HG03354 (cell line): ENCODE measurements around the gene SAPCD2.
A peak's percentile ranks its signal among the peaks of the same experiment; 100 is the strongest.
"Not testable (repeated sequence)": the region's sequence is repeated elsewhere in the genome, so short reads cannot be mapped to it uniquely, and the experiment has no call there.

Experiments
- ATAC-seq: cut with Tn5 transposase; IDR thresholded peaks from one replicate; pipeline ENCODE4 v1.9.1; 2021; ENCODE audit warnings: mild to moderate bottlenecking; ENCODE audit not compliant: unreplicated experiment, poor library complexity, severe bottlenecking

SAPCD2 gene

GRCh38 chr9:137067860-137068538 lies 2.4 kb downstream of the SAPCD2 start:
- peak; percentile 41 for ATAC-seq

GRCh38 chr9:137066096-137066861 lies 4.1 kb downstream of the SAPCD2 start:
- ATAC-seq, result no peak

GRCh38 chr9:137065336-137065967 lies 4.9 kb downstream of the SAPCD2 start:
- ATAC-seq, result no peak

- ATAC-seq, result no peak
These were observed 5.5 kb downstream of the SAPCD2 start for GRCh38 chr9:137064880-137065164.

GRCh38 chr9:137064027-137064879 lies 6.1 kb downstream of the SAPCD2 start:
- no peak for ATAC-seq

- ATAC-seq, result no peak
These were observed 6.9 kb downstream of the SAPCD2 start for GRCh38 chr9:137063311-137064026.

GRCh38 chr9:137062798-137063197 lies 7.6 kb downstream of the SAPCD2 start:
- not testable (repeated sequence) for ATAC-seq

- no peak for ATAC-seq
These were observed 8.0 kb downstream of the SAPCD2 start for GRCh38 chr9:137062384-137062783.

- no peak for ATAC-seq
These were observed 11.7 kb downstream of the SAPCD2 start for GRCh38 chr9:137058521-137059234.

- no peak for ATAC-seq
These were observed 12.8 kb downstream of the SAPCD2 start for GRCh38 chr9:137057545-137057944.

GRCh38 chr9:137056739-137057415 lies 13.5 kb downstream of the SAPCD2 start:
- no peak for ATAC-seq

GRCh38 chr9:137055385-137056364 lies 14.7 kb downstream of the SAPCD2 start:
- no peak for ATAC-seq

GRCh38 chr9:137054932-137055384 lies 15.4 kb downstream of the SAPCD2 start:
- ATAC-seq, result no peak

GRCh38 chr9:137053944-137054931 lies 16.1 kb downstream of the SAPCD2 start, which contains the start of gene ENTPD2:
TSS of gene ENTPD2 (minus strand) at chr9:137054061. CDS start at chr9:137053997, 64 bp downstream.
- ATAC-seq, result no peak

GRCh38 chr9:137052998-137053943 lies 17.1 kb downstream of the SAPCD2 start:
- ATAC-seq, result no peak
